GM20431 (cell line): Measurements from ENCODE around the gene PIEZO1.
"Not testable (repeated sequence)": the region's sequence is repeated elsewhere in the genome, so short reads cannot be mapped to it uniquely, and the experiment has no call there.

Experiments used
- in situ Hi-C: fragments of 300-500 bp; cut with MseI, MboI; formaldehyde crosslinking; loops from one replicate; pipeline ENCODE4 v1.15.0; 2020; ENCODE audit warnings: low sequenced_read_pairs; ENCODE audit not compliant: unreplicated experiment

The PIEZO1 gene

DNA sequence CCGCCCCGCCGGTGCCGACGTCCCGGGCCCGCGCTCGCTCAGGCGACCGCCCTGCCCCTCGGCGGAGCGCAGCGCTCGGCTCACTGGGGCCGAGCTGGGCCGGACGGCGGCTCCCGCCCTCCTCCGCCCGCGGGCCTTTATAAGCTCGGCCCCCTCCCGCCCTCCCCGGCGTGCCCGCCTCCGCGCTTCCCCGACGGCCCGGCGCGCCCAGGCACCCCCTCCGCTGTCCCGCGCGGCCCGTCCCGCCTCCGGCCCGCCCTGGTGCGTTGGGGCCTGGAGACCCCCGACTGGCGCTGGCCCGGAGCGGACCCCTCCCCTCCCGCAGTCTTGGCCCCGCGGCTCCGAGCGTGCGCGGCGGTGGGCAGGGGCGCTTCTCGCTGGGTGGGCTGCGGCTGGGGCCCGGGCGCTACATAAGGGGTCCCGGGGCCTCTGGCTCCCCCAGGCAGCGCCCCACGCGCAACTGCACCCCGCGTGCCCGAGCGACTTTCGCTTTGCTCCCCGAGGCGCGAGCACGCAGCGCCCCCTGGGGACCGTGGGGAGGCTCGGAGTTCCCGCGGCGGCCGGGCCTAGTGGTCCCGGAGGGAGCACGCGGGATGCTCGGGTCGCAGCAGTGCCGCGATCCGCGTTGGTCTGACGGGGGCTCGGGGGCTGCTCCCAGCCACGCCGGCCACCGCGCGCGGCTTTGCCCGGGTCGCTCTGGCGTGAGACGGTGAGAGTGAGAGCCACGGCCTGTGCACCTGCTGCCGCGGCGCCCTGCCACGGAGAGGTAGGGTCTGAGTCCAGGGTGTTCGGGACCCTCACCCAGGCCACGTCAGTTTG is at the start of gene PIEZO1:
Gene PIEZO1, minus strand, starts transcription at position 115 of the 819 bp plus-strand sequence. CDS start 256 bp downstream, outside the sequence.
- in situ Hi-C loops = no loop called here

- in situ Hi-C loops = no loop called here
These were observed 49.6 kb upstream of the PIEZO1 start for GRCh38 chr16:88834670-88835069.

GRCh38 chr16:88833086-88833485 is 48.1 kb upstream of the PIEZO1 start:
- in situ Hi-C loops = no loop called here

DNA sequence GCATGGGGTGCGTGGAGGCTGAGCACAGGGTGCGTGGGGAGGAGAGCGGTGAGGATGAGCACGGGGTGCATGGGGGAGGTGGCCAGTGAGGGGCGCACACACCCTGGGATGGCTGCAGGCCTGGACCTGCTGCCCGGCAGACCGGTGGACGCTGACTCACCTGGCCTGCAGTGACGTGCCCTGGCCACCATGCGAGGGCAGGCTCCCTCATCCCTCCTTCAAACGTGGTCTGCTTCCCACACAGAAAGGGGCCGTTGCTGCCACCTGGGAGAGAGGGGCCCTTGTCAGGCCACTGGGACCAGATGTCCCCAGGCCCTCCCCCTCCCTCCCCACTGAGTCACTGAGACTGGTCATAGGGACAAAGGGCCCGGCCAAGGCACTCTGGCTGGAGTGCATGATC is 46.8 kb upstream of the PIEZO1 start:
- in situ Hi-C loops = no loop called here

- in situ Hi-C loops = no loop called here
These were observed 45.8 kb upstream of the PIEZO1 start for GRCh38 chr16:88830783-88831182.

GRCh38 chr16:88830258-88830657 is 45.2 kb upstream of the PIEZO1 start:
- in situ Hi-C loops = no loop called here

- in situ Hi-C loops = no loop called here
These were observed 43.7 kb upstream of the PIEZO1 start for GRCh38 chr16:88828711-88829110.

GRCh38 chr16:88827727-88828126 is 42.7 kb upstream of the PIEZO1 start:
- in situ Hi-C loops = no loop called here

- in situ Hi-C loops = no loop called here
These were observed 41.2 kb upstream of the PIEZO1 start for GRCh38 chr16:88826070-88826840.

GRCh38 chr16:88825146-88825545 is 40.1 kb upstream of the PIEZO1 start:
- in situ Hi-C loops = no loop called here

- in situ Hi-C loops = no loop called here
These were observed 39.4 kb upstream of the PIEZO1 start for GRCh38 chr16:88824256-88825077.

- in situ Hi-C loops = not testable (repeated sequence)
These were observed 38.6 kb upstream of the PIEZO1 start for GRCh38 chr16:88823646-88824045.

DNA sequence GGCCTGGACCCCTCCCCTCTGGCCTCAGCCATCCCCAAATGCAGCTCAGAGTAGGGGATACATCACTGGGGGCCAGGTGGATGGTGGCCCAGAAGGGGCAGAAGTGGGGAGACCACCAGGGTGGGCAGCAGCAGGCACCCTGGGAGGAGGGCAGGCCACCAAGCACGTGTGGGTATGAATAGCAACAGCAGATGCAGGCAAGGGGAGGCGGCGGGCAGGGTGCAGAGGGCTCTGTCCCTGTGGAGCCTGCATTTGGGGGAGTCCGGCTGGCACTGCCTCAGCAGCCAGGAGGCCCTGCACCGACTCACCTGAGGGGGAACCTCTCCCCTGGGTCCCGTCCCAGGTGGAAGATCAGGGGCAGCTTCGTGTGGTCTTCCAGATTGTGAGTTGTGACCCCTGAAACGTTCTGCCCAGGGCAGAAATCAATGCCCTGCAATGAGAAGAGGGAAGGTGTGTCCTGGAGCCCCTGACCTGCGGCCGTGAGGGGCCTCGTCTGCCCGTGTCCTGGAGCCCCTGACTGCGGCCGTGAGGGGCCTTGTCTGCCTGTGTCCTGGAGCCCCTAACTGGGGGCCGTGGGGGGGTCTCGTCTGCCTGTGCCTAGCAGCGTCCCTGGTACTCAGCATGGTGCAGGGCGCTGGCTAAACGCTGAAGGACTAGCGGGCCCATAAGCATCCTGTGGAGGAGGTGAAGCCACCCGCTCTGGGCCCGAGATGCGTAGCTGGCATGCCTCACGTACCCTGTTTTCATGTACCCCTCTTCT is 37.4 kb upstream of the PIEZO1 start:
- in situ Hi-C loops = no loop called here

DNA sequence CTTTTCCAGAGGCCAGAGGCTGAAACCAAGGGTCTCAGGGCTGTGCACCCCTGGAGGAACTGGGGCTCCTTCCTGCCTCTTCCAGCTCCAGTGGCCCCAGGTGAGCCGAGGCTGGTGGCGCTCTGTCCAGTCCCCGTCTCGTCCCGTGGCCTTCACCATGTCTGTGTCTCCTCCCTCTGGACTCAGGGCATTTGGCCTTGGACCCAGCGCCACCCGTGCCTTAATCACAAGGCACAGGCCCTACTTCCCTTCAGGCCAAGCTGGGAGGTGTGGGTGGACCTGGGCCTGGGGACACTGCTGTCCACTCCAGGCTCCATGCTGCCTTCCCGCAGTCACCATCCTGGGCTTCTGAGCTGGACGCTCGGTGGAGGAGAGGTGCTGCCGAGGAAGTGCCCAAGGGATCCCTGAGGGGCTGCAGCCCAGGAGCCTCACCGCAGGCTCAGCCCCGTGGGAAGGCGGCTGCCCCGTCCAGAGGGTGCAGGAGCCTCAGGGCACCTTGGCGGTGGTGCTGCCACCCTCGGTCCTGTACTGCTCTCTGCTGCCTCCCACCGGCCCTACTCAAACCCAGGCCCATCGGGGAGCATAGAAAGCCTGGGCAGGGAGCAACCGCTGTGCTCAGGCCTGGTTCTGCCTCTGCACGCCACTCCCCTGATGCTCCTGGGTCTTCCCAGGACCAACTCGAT is 36.3 kb upstream of the PIEZO1 start:
- in situ Hi-C loops = no loop called here

DNA sequence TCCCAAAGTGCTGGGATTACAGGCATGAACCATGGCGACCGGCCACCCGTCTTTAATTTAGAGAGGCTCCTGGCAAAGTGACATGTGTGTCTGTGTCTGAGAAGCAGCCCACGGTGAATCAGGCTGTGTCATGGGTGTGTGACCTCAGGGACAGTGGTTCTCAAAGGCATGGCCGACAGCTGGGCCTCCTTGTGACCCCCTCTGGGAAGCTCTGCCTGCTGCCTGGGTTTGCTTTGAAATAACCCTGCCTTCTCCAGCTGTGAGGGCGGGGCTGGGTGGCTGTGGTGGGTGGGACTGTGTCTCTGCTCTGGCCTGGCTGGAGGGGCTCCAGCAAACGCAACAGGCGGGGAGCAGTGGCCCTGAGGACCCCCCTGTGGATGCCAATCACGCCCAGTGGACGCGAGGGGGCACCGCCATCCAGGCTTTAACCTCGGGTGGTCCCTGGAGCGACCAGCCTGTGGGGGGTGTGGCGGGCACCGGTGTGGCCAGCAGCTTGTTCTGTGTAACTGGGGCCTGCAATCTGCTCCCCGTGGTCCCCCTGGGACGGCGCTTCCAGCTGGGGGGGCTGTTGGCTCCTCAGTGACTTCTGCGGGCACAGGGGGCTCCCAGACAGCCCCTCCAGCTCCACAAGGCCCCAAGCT is 35.5 kb upstream of the PIEZO1 start:
- in situ Hi-C loops = no loop called here

GRCh38 chr16:88819126-88819525 is 34.1 kb upstream of the PIEZO1 start:
- in situ Hi-C loops = no loop called here

DNA sequence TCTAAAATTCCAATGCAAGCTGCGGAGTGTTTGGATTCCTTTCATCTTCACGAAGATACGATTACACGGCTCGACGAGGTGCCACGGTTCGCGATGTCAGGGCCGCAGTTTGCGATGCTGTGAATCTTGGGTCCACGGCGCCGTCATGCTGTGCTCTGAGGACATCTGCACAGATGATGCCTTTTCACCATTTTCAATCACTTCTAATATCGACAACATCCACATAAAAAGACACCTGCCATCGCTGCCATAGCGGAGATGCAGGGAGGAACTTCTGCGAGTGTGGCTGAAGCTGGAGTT is 33.5 kb upstream of the PIEZO1 start:
- in situ Hi-C loops = no loop called here

DNA sequence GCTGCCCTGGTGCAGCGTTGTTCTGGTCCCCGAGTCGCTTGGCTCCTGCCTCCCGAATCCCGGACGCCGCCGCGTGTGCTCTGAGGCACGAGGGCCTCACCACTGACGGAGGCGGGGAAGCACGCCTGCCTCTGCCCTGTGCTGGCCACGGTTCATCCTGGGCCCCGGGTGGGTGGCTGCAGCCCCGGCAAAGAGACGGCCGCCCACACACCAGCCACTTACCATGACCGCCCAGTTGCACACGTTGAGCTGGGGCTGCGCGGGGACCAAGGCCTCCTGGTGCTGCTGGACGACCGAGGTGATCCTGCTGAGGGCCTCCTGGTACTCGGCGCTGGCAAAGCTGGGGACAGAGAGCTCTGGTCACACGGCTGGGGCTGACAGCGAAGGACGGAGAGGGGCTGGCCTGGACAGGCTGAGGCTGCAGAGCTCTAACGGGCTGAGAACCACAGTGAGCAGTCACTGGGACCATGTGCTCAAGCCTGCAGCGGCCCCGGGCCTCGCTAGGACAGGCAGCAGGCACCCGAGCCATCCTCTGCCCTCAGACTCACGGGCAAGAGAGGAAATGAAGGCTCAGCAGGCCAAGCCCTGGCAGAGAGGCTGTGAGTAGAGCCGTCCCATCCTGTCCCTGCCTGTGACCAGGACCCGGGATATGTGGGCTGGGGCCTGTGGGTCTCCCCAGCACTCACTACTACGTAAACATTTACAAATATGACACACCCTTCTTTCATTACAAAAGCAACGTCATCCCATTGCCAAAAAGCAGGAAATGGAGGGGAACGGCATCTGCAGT is 33.0 kb upstream of the PIEZO1 start:
- in situ Hi-C loops = no loop called here
